HUES48 (cell line): ENCODE data around the gene RNF224.

ENCODE experiments used
- H3K27ac ChIP-seq: one replicate; pipeline ENCODE4 v1.7.0; 2013; ENCODE audit warnings: low read depth, low read length, inconsistent platforms
- H3K27me3 ChIP-seq: 2 replicates; pipeline ENCODE4 v1.6.1; 2013; ENCODE audit warnings: mild to moderate bottlenecking, low read length; ENCODE audit not compliant: control insufficient read depth, insufficient read depth
- H3K36me3 ChIP-seq: 2 replicates; pipeline ENCODE4 v1.6.1; 2013; ENCODE audit warnings: low read length; ENCODE audit not compliant: control insufficient read depth, insufficient read depth
- H3K4me1 ChIP-seq: 2 replicates; pipeline ENCODE4 v1.6.1; 2013; ENCODE audit warnings: mild to moderate bottlenecking, low read length; ENCODE audit not compliant: control insufficient read depth, insufficient read depth
- H3K4me3 ChIP-seq: 2 replicates; pipeline ENCODE4 v1.5.1; 2013; ENCODE audit warnings: mild to moderate bottlenecking, low read depth, low read length
- H3K9ac ChIP-seq: 2 replicates; pipeline ENCODE4 v1.6.1; 2013; ENCODE audit warnings: mild to moderate bottlenecking, low read depth, low read length, moderate library complexity
- H3K9me3 ChIP-seq: 2 replicates; pipeline ENCODE4 v1.6.1; 2013; ENCODE audit warnings: low read length; ENCODE audit not compliant: control insufficient read depth, insufficient read depth

RNF224 gene

DNA sequence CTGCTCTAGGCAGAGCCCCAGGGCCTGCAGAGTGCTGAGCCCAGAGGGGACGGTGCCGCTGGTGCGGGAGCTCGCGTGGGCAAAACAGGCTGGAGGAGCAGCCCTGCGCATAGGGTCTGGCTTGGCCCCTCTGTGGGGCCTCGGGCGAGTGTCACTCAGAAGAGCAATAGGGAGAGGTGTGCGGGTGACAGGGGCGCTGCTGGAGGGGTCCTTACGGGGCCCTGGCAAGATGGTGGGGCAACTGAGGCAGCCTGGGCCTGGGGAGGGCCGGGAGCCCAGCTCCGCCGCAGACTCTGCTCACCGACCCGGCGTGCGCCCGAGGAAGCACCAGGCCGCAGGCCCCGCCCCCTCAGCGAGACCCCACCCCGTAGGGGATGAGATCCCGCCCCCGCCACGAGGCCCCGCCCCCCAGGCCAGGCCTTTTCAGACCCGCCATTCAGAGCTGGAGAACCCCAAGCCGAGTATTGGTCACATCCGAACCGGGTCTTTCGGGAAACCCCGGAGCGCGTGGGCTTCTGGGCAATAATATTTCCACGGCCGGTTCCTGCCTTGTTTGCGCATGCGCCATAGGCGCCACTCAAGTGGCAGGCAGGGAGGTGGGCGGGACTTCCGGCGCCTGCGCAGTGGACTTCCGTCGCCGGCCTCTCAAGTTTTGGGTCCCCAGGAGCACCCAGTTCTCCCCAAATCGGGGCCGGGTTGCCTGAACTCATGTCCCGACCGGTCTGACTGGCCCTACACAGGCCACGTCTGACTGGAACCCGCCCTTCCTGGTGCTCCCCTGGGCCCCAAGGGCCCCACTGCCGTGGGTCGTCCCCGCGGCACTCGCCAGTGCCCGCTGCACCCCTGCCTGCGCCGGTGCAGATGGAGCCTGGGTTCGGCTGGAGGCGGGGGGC, 4.0 kb upstream of the RNF224 start:
- peaks cover 3% of the 10 kb centered on the region; the same call in 1 of the 2 replicates for H3K4me1 ChIP-seq
- peak overlapping the region; percentile 83 for H3K27ac ChIP-seq
- peak overlapping the region; percentile 94 for H3K4me3 ChIP-seq

DNA sequence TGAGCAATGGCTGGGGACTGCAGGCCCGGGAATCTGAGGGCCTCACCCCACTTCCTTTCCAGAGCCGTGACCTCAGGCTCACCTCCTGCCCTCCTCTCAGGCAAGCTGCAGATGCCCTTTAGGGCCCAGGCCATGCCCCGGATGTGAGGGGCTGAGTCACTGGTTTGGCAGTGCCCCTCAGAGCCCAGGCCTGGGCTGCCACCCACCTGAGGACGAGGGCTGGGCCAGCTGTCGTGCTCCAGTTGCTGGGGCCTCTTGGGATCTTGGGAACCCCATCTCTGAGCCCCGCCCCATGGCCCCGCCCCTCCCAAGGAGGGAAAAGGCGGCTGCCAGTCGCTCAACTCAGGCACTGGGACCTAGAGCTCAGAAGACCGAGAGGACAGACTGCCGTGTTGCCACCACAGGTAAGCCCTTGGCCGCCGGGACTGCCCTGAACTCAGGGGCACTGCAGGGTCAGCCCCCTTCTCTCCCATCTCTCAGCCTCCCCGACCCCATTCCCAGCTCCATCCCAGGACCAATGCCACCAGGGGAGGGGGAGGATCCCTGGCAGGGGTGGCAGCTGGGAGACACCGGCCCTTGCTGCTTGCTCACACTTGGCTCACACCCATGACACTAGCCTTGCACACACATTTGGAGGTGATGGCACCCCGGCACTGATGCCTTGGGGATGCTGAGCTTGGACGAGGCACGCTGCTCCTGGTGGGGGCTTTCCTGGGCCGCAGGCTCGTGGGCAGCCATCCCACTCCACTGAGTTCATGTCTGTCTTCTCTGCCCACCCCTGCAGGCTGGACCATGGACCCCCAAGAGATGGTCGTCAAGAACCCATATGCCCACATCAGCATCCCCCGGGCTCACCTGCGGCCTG, 2.2 kb upstream of the RNF224 start, which contains the start of gene CYSRT1:
Gene CYSRT1, plus strand, starts transcription at position 345 of the 865 bp plus-strand sequence. Its CDS starts 448 bp downstream, at position 793.
- peaks cover 3% of the 10 kb centered on the region; the same call in 1 of the 2 replicates for H3K4me1 ChIP-seq

More for the DNA sequence above, 4.0 kb upstream of the RNF224 start:
- Histone ChIP-seq H3K9ac (peak overlapping the region; percentile 70), H3K36me3 (no peaks in the 10 kb centered on the region; the same call in 1 of the 2 replicates), H3K27me3 (peaks cover 5% of the 10 kb centered on the region), H3K9me3 (no peaks in the 10 kb centered on the region)

DNA sequence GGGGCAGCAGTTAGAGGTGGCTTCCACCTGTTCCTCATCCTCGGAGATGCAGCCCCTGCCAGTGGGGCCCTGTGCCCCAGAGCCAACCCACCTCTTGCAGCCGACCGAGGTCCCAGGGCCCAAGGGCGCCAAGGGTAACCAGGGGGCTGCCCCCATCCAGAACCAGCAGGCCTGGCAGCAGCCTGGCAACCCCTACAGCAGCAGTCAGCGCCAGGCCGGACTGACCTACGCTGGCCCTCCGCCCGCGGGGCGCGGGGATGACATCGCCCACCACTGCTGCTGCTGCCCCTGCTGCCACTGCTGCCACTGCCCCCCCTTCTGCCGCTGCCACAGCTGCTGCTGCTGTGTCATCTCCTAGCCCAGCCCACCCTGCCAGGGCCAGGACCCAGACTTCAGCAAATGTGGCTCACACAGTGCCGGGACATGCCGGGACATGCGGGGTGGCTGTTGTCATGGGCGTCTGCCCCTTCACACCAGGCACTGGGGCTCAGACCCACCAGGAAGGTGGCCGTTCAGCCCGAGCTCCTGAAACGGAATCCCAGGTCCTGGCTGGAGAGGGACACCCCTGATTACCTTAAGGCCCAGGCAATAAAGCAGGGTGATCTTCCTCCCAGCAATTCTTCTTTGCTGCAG, 1.5 kb upstream of the RNF224 start:
- H3K9ac ChIP-seq, result no peak overlapping the region
- H3K9me3 ChIP-seq, result no peaks in the 10 kb centered on the region
- no peak overlapping the region for H3K4me3 ChIP-seq
- peaks cover 5% of the 10 kb centered on the region for H3K27me3 ChIP-seq
- peaks cover 3% of the 10 kb centered on the region; the same call in 1 of the 2 replicates for H3K4me1 ChIP-seq
- H3K36me3 ChIP-seq, result no peaks in the 10 kb centered on the region
- H3K27ac ChIP-seq, result no peak overlapping the region

More for the DNA sequence above, 2.2 kb upstream of the RNF224 start, which contains the start of gene CYSRT1:
- Histone ChIP-seq H3K36me3 (no peaks in the 10 kb centered on the region), H3K9me3 (no peaks in the 10 kb centered on the region), H3K9ac (peak within 1 kb of the TSS; percentile 70), H3K27me3 (peaks cover 5% of the 10 kb centered on the region), H3K27ac (peak within 1 kb of the TSS; percentile 83), H3K4me3 (peak within 1 kb of the TSS; percentile 94)

DNA sequence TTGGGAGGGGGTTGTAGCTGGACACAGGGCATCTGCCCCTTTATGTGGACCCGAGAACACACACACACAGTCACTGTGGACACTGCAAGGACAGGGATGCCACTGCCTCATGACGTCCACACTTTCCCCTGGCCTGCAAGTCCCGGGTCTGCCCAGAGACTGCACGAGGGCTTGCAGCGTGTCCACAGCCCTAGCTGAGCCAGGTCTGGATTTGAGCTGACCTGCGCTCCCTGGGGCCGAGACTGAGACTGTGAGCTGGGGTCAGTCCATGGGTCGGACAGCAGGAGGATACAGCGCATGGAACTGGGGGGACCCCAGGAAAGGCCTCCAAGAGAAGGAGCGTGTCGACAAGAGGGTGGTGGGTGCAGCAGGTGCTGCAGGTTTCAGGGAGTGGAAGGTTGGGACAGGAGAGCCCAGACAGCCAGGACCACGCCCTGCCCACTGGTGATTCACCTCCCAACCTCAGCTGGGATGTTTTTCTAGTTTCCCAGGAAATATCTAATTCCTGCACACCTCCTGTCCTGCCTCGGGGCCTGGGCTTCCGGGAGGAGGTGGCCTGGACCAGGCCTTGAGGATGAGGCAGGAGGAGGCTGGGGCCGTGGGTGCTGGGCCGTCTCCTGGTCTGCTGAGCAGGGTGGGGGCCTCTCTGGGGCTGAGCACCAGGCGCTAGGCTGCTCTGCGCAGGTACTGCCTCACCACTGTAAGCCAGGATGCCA, 806 bp upstream of the RNF224 start:
- Histone ChIP-seq H3K27me3 (peaks cover 5% of the 10 kb centered on the region), H3K36me3 (no peaks in the 10 kb centered on the region), H3K27ac (no peak overlapping the region), H3K9me3 (no peaks in the 10 kb centered on the region), H3K9ac (no peak overlapping the region), H3K4me3 (no peak overlapping the region), H3K4me1 (peaks cover 3% of the 10 kb centered on the region; the same call in 1 of the 2 replicates)

DNA sequence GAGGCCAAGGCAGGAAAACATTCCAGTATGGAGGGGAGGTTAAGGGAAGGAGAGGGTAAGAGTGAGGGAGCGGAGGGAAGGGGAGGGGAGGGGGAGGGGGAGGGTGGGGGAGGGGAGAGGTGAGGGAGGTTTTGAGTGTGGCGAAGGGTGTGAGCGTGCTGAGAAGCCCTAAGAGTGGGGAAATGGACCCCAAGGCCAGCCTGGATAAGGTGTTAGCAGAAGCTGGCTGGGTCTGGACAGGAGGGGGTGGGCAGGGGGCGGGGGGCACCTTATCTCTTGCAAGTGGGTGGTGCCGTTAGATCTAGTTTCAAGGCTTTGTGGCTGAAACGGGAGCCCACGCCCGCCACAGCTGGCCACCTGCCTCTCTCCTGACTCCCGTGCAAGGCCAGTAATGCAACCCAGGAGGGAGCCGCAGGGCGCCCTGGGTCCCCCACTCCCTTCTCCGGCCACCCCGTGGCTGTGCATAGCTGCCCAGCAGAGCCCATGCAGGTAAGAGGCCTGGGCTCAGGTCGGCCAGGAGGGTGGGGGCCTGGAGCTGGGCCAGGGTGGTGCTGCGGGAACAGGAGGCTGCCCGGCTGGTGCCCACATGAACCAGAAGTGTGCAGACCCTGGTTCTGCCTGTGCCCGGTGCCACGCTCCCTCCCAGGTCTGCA, 677 bp downstream of the RNF224 start:
- H3K4me3 ChIP-seq, result no peak overlapping the region

DNA sequence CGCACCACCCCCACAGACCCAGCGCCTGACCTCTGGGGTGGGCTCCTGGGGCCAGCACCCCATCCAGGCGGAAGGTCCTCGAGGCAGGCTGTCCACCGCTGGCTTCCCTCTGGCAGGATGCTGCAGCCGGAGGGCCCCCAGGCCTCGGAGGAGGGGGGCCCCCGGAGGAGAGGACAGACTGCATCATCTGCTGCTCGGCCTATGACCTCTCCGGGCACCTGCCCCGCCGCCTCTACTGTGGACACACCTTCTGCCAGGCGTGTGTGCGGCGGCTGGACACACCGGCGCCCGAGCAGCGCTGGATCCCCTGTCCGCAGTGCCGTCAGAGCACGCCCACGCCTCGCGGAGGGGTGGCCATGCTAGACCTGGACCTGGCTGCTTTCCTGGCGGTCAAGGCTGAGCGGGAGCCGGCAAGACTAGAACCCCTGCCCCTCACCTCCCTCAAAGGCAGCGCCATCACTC, 1.2 kb downstream of the RNF224 start:
- Histone ChIP-seq H3K9me3 (no peaks in the 10 kb centered on the region), H3K4me1 (peaks cover 3% of the 10 kb centered on the region; the same call in 1 of the 2 replicates), H3K27me3 (no peaks in the 10 kb centered on the region), H3K36me3 (no peaks in the 10 kb centered on the region), H3K27ac (no peak overlapping the region), H3K9ac (no peak overlapping the region), H3K4me3 (no peak overlapping the region)

More for the DNA sequence above, 677 bp downstream of the RNF224 start:
- Histone ChIP-seq H3K4me1 (peaks cover 3% of the 10 kb centered on the region; the same call in 1 of the 2 replicates), H3K9ac (no peak overlapping the region), H3K36me3 (no peaks in the 10 kb centered on the region), H3K9me3 (no peaks in the 10 kb centered on the region), H3K27me3 (no peaks in the 10 kb centered on the region), H3K27ac (no peak overlapping the region)

DNA sequence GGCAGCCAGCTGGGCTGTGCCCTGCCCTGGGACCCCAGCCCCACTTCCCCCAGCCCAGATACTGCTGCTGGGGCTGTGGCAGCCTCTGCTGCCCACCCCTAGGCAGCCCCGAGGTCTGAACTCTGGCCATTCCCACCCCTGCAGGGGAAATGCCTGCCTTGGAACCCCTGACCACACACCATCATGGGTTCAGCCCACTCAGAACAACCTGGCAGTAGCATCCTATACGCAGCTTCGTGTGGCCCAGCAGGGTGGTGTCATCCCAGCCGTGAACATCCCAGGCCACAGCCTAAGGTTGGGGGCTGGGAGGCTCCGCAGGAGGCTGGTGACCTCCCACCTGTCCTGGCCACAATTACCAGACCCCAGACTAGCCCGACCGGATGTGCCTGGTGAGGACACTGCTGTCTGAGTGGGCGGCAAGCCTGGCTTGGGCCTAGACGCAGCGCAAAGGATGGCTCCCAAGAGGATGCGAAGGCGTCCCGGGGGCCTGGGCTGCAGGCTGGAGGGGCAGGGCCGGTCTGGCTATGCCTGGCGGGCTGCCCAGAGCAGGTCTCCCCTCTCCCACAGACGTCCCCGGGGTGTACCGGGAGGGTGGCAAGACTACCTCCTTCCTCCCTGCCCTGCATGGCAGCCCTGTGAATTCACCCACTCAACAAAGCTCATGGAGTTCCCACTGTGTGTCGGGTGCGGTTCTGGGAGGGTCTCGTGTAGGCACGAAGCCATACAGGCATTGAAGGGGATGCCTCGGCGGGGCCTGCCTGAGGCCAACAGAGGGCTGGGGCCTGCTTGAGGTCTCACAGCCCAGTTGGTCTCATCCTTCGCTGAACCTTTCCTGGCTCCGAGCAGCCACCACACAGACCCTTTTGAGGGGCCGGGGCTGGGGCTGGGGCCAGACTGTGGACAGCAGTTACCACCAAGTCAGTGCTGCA, 1.9 kb downstream of the RNF224 start:
- Histone ChIP-seq H3K27me3 (no peaks in the 10 kb centered on the region), H3K9ac (no peak overlapping the region), H3K36me3 (no peaks in the 10 kb centered on the region), H3K27ac (no peak overlapping the region), H3K4me1 (no peaks in the 10 kb centered on the region), H3K9me3 (no peaks in the 10 kb centered on the region), H3K4me3 (no peak overlapping the region)

DNA sequence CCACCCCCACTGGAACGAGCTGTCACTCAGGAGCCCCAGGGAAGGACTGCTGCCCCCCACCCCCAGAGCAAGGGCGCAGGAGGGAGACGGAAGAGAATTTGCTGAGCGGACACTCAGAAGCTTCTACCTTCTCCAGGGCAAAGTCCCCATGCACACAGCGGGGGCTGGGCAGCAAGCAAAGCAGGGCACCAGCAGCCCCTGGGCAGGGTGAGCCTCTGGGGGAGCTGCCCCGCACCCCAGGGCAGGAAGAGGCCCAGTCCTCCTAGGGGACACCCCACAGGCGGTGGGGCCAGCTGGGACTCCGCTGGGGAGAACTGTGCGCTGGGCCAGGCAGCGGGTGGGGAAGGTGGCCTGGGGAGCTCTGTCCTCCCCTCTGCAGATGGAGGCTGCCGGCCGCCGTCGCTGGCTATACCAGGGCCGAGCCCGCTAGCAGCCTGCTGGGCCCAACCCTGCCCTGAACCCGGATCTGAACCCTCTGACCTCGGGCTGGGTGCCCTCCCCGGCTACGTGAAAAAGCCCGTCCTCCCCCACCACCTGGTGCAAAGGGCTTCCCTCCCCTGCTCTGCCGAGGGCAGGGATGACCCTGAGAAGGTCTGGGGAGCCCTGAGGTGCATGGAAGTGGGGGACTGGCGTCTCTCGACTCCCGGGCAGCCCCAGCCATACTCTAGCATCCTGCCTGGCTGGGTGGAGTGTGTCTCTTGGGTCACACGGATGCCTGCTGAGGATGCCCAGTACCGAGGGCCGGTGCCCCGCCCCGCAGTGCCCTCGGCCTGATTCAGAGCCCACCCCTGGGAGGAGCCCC, 2.8 kb downstream of the RNF224 start:
- Histone ChIP-seq H3K36me3 (no peaks in the 10 kb centered on the region), H3K9ac (no peak overlapping the region), H3K9me3 (no peaks in the 10 kb centered on the region), H3K27me3 (no peaks in the 10 kb centered on the region), H3K4me3 (no peak overlapping the region), H3K27ac (no peak overlapping the region), H3K4me1 (no peaks in the 10 kb centered on the region)
